ENCODE results near the gene PDE8B. TPM values are rescaled to one million over a fixed set of nuclear protein-coding genes. Genes with fewer than 3 reads are reported as not detected.

Gene PDE8B
- total and polyA plus RNA-seq, 2 donors (not counting 1 experiment from before 2014, with no cell fraction given), result 0.07 TPM; not detected in 1

DNA sequence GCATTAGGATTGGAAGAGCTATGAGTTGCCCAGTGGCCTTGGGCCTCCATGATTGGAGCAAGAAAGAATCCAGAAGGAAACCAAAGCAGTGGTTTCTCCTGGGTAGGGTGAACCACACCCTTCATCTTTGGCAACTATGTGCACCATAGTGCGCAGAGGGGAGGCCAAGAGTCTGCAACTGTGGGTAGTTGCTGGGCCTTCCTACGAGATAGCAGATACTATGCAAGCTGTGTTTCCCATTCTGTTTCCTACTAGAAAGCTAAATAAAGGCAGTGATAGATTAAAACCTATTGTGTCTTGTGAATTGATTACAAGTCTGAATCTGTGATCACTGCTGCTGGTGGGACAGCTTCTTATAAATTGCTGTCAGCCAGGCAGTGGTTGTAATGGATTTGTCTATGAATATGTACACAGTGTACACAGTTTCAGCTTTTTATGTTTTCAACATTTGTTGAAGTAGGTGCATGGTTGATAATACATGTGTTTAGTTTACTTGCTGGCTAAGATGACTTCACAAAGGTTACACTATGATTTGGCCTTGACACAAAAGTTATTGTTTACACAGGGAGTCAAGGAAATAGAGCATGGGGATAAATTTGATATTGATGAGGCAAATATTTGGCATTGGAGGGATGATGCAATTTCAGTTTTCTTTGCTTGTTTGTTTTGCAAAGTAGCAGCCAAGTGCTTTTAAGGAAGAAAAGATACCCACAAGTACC lies 23.7 kb upstream of the PDE8B start:
- no CpG with 5 or more reads among the region's 2 CpGs for WGBS (ENCODE audit: insufficient coverage)
- no peaks in the 10 kb centered on the region for H3K4me1 Mint-ChIP-seq
- H3K36me3 ChIP-seq (replicated peaks in 1 of 2; ENCODE audit: control extremely low read depth in 1 of 2, control insufficient read depth in 1 of 2, extremely low read depth in 1 of 2, insufficient read depth in 2 of 2, low read length in 1 of 2), result no peaks in the 10 kb centered on the region
- DNase-seq (no peak), ATAC-seq (ENCODE audit: low read depth) (no peak)
- H3K9me3 Mint-ChIP-seq (ENCODE audit: insufficient read depth), result peaks cover 2% of the 10 kb centered on the region
- H3K9ac ChIP-seq (ENCODE audit: low read length), result no peak overlapping the region
- H3K4me1 ChIP-seq (ENCODE audit: control insufficient read depth in 2 of 2, insufficient read depth in 2 of 2, low read length in 2 of 2), result no peaks in the 10 kb centered on the region
- peaks cover 0 to 10% (median 3%) of the 10 kb centered on the region in 4 experiments for H3K27me3 ChIP-seq (replicated peaks in 1 of 4; ENCODE audit: control extremely low read depth in 1 of 4, control insufficient read depth in 3 of 4, insufficient read depth in 4 of 4, low read length in 3 of 4)
- H3K27me3 Mint-ChIP-seq, result peaks cover 43% of the 10 kb centered on the region
- no peak overlapping the region for H3K4me3 Mint-ChIP-seq
- ChIA-PET POLR2A (no interaction called here), CTCF (no interaction called here)
- H3K27ac ChIP-seq (ENCODE audit: low read length in 2 of 2), result no peak overlapping the region
- H3K9me3 ChIP-seq (ENCODE audit: control extremely low read depth in 1 of 3, control insufficient read depth in 2 of 3, insufficient read depth in 1 of 3, low read length in 2 of 3), result no peaks in the 10 kb centered on the region
- no peak overlapping the region for H3K4me2 ChIP-seq (replicated peaks; ENCODE audit: low read depth, low read length, poor library complexity, severe bottlenecking)
- no peak overlapping the region for H3K4me3 ChIP-seq (ENCODE audit: control extremely low read depth in 1 of 5, extremely low read depth in 1 of 5, insufficient read depth in 1 of 5, low read depth in 2 of 5, low read length in 4 of 5)
- TF ChIP-seq, protein P1, sequence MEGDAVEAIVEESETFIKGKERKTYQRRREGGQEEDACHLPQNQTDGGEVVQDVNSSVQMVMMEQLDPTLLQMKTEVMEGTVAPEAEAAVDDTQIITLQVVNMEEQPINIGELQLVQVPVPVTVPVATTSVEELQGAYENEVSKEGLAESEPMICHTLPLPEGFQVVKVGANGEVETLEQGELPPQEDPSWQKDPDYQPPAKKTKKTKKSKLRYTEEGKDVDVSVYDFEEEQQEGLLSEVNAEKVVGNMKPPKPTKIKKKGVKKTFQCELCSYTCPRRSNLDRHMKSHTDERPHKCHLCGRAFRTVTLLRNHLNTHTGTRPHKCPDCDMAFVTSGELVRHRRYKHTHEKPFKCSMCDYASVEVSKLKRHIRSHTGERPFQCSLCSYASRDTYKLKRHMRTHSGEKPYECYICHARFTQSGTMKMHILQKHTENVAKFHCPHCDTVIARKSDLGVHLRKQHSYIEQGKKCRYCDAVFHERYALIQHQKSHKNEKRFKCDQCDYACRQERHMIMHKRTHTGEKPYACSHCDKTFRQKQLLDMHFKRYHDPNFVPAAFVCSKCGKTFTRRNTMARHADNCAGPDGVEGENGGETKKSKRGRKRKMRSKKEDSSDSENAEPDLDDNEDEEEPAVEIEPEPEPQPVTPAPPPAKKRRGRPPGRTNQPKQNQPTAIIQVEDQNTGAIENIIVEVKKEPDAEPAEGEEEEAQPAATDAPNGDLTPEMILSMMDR (IDR thresholded peaks at IDR 0.05), result no peak
- TF ChIP-seq EZH2 (IDR thresholded peaks at IDR 0.05; ENCODE audit: borderline replicate concordance, insufficient read depth, low read depth, low read length, poor library complexity, severe bottlenecking), result no peak
- intact Hi-C loops (cut with micrococcal nuclease), result no loop called here
- no peak overlapping the region for H2AFZ ChIP-seq (ENCODE audit: insufficient read depth, low read depth, low read length, poor library complexity, severe bottlenecking)
- no peaks in the 10 kb centered on the region for H4K20me1 ChIP-seq (ENCODE audit: control insufficient read depth, insufficient read depth, low read length, poor library complexity, severe bottlenecking)
- H3K79me2 ChIP-seq (ENCODE audit: control insufficient read depth, insufficient read depth, low read length), result no peaks in the 10 kb centered on the region
- no peak overlapping the region for H3K27ac Mint-ChIP-seq

DNA sequence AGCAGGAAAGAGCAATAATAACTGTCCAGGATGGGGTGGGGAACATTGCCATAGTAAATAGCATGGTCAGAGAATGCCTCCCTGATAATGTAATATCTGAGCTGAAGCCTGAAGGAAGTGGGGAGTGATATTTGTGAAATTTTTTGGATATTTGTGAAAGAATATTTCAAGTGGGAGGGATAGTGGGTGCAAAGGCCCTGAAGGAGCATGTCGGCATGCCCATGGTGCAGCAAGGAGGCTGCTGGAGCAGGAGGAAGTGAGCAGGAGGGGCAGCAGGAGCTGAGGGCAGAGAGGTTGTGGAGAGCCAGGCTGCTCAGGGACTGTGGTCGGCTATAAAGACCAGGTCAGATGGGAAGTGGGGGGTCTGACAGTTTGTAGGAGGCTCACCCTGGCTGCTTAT lies 21.1 kb upstream of the PDE8B start:
- TF ChIP-seq, protein P1 (IDR thresholded peaks at IDR 0.05), result no peak
- TF ChIP-seq EZH2 (IDR thresholded peaks at IDR 0.05; ENCODE audit: borderline replicate concordance, insufficient read depth, low read depth, low read length, poor library complexity, severe bottlenecking), result no peak
- Mint-ChIP-seq H3K27ac (no peak overlapping the region), H3K4me3 (no peak overlapping the region), H3K27me3 (peaks cover 33% of the 10 kb centered on the region), H3K9me3 (ENCODE audit: insufficient read depth) (no peaks in the 10 kb centered on the region), H3K4me1 (no peaks in the 10 kb centered on the region)
- H3K4me1 ChIP-seq (ENCODE audit: control insufficient read depth in 2 of 2, insufficient read depth in 2 of 2, low read length in 2 of 2), result no peaks in the 10 kb centered on the region
- H2AFZ ChIP-seq (ENCODE audit: insufficient read depth, low read depth, low read length, poor library complexity, severe bottlenecking), result no peak overlapping the region
- no peaks in the 10 kb centered on the region for H4K20me1 ChIP-seq (ENCODE audit: control insufficient read depth, insufficient read depth, low read length, poor library complexity, severe bottlenecking)
- no peaks in the 10 kb centered on the region for H3K9me3 ChIP-seq (ENCODE audit: control extremely low read depth in 1 of 3, control insufficient read depth in 2 of 3, insufficient read depth in 1 of 3, low read length in 2 of 3)
- ATAC-seq (ENCODE audit: low read depth), result no peak
- H3K4me3 ChIP-seq (ENCODE audit: control extremely low read depth in 1 of 5, extremely low read depth in 1 of 5, insufficient read depth in 1 of 5, low read depth in 2 of 5, low read length in 4 of 5), result no peak overlapping the region
- H3K9ac ChIP-seq (ENCODE audit: low read length), result no peak overlapping the region
- H3K36me3 ChIP-seq (replicated peaks in 1 of 2; ENCODE audit: control extremely low read depth in 1 of 2, control insufficient read depth in 1 of 2, extremely low read depth in 1 of 2, insufficient read depth in 2 of 2, low read length in 1 of 2), result no peaks in the 10 kb centered on the region
- WGBS (ENCODE audit: insufficient coverage), result 100% methylated on average over 2 of the region's 2 CpGs
- no peak overlapping the region for H3K4me2 ChIP-seq (replicated peaks; ENCODE audit: low read depth, low read length, poor library complexity, severe bottlenecking)
- no peaks in the 10 kb centered on the region for H3K27me3 ChIP-seq (replicated peaks in 1 of 4; ENCODE audit: control extremely low read depth in 1 of 4, control insufficient read depth in 3 of 4, insufficient read depth in 4 of 4, low read length in 3 of 4)
- intact Hi-C loops (cut with micrococcal nuclease), result no loop called here
- no peaks in the 10 kb centered on the region for H3K79me2 ChIP-seq (ENCODE audit: control insufficient read depth, insufficient read depth, low read length)
- H3K27ac ChIP-seq (ENCODE audit: low read length in 2 of 2), result no peak overlapping the region
- POLR2A ChIA-PET, result no interaction called here
- no peak for DNase-seq
- CTCF ChIA-PET, result no interaction called here
